HCT116 (cell line): ENCODE results near the gene TMEM225. TPM values are rescaled to one million over a fixed set of nuclear protein-coding genes. Genes with fewer than 3 reads are reported as not detected.

Experiments used
- ATAC-seq: fragments of 200-7000 bp; cut with Tn5 transposase; 2 replicates; pipeline ENCODE4 v1.9.1; 2020; ENCODE audit warnings: mild to moderate bottlenecking, moderate library complexity
- Bru-seq: library from RNA; stranded (reverse); fragments of 400-500 nt; gene quantifications from one replicate; lab custom pipeline; 2021; lab: Mats Ljungman, UMichigan
- BruChase-seq, 2 experiments: library from RNA; stranded (reverse); fragments of 400-500 nt; gene quantifications; one replicate each; lab custom pipeline; 2021; lab: Mats Ljungman, UMichigan
- BruUV-seq: library from RNA; stranded (reverse); fragments of 400-500 nt; replicated peaks from 2 replicates; lab custom pipeline; 2021; lab: Mats Ljungman, UMichigan
- CTCF ChIA-PET: fragments of 300-600 bp; sonication (Branson Sonifier 250); formaldehyde crosslinking; loops from one replicate; lab custom pipeline; 2021; ENCODE audit warnings: antibody characterized with exemption; lab: Charles Lee
- POLR2A ChIA-PET: fragments of 300-600, 350-600 bp; sonication (Branson Sonifier 250); formaldehyde crosslinking; loops from one replicate; lab custom pipeline; 2021; ENCODE audit warnings: antibody characterized with exemption; lab: Charles Lee
- RAD21 ChIA-PET, 2 experiments: fragments of 300-600 bp; sonication (Branson Sonifier 250); formaldehyde crosslinking; loops; one replicate each; lab custom pipeline; 2023; ENCODE audit warnings: low total read pairs in 2 of 2; ENCODE audit not compliant: uncharacterized antibody in 2 of 2, unreplicated experiment in 2 of 2, low non-redundant PET in 1 of 2; lab: Charles Lee
- DNase-seq: peaks from one replicate; pipeline ENCODE4 v3.0.0-alpha.2; 2010; ENCODE audit warnings: low read depth, low spot score
- H2AFZ ChIP-seq: fragments of 200-600 bp; shearing (Covaris generic), sonication (generic); 2 replicates; pipeline ENCODE4 v1.6.1; 2017; ENCODE audit warnings: low read depth, mixed run types, mixed read lengths, antibody characterized with exemption, low read length; ENCODE audit not compliant: poor library complexity, severe bottlenecking
- H3K27ac ChIP-seq: 2 replicates; pipeline ENCODE4 v1.5.1; 2012; ENCODE audit warnings: low read depth, low read length
- H3K27me3 ChIP-seq: fragments of 200-600 bp; sonication (generic); 2 replicates; pipeline ENCODE4 v1.6.1; 2016; ENCODE audit warnings: mixed run types, low read length, mixed read lengths; ENCODE audit not compliant: insufficient read depth
- H3K36me3 ChIP-seq, 2 experiments: fragments of 200-500 bp in 1 of 2; fragments of 200-600 bp in 1 of 2; sonication (Bioruptor generic) in 1 of 2; sonication (generic) in 1 of 2; 2 replicates each; pipeline versions ENCODE4 v1.5.1 to v1.6.1; 2014 to 2016; ENCODE audit warnings: low read length in 2 of 2, inconsistent platforms in 1 of 2, mixed read lengths in 1 of 2, mixed run types in 1 of 2; ENCODE audit not compliant: insufficient read depth in 2 of 2, control insufficient read depth in 1 of 2
- H3K4me1 ChIP-seq, 2 experiments: fragments of 200-600 bp in 1 of 2; sonication (generic) in 1 of 2; 2 replicates each; pipeline versions ENCODE4 v1.5.1 to v1.6.1; 2012 to 2017; ENCODE audit warnings: low read length in 2 of 2, inconsistent platforms in 1 of 2, mild to moderate bottlenecking in 1 of 2, mixed read lengths in 1 of 2, mixed run types in 1 of 2, moderate library complexity in 1 of 2; ENCODE audit not compliant: insufficient read depth in 2 of 2, control insufficient read depth in 1 of 2
- H3K4me2 ChIP-seq: fragments of 200-600 bp; sonication (generic); 2 replicates; pipeline ENCODE4 v1.6.1; 2017; ENCODE audit warnings: mixed run types, low read length, mixed read lengths
- H3K4me3 ChIP-seq, 2 experiments: fragments of 200-600 bp in 1 of 2; sonication (generic) in 1 of 2; replicated peaks in 1 of 2; 2 replicates each; pipeline ENCODE4 v1.5.1; 2011 to 2016; ENCODE audit warnings: low read length in 2 of 2, control low read depth in 1 of 2, low read depth in 1 of 2, mild to moderate bottlenecking in 1 of 2, mixed read lengths in 1 of 2, mixed run types in 1 of 2
- H3K79me2 ChIP-seq: fragments of 200-600 bp; sonication (generic); 2 replicates; pipeline ENCODE4 v1.6.1; 2017; ENCODE audit warnings: mild to moderate bottlenecking, mixed run types, low read length, moderate library complexity, mixed read lengths; ENCODE audit not compliant: insufficient read depth
- H3K9ac ChIP-seq: fragments of 200-600 bp; sonication (generic); 2 replicates; pipeline ENCODE4 v1.6.1; 2016; ENCODE audit warnings: low read length, mixed read lengths
- H3K9me2 ChIP-seq: fragments of 200-600 bp; sonication (generic), shearing (Covaris generic); 2 replicates; pipeline ENCODE4 v1.6.1; 2017; ENCODE audit warnings: mixed run types, mild to moderate bottlenecking, moderate library complexity; ENCODE audit not compliant: insufficient read depth
- H3K9me3 ChIP-seq, 2 experiments: fragments of 200-500 bp in 1 of 2; fragments of 200-600 bp in 1 of 2; sonication (Bioruptor generic) in 1 of 2; sonication (generic) in 1 of 2; 2 replicates each; pipeline ENCODE4 v1.6.1; 2014 to 2017; ENCODE audit warnings: low read length in 2 of 2, mixed read lengths in 2 of 2, inconsistent platforms in 1 of 2, low read depth in 1 of 2, mild to moderate bottlenecking in 1 of 2, mixed run types in 1 of 2, moderate library complexity in 1 of 2; ENCODE audit not compliant: control insufficient read depth in 1 of 2, insufficient read depth in 1 of 2
- H4K20me1 ChIP-seq: fragments of 200-600 bp; sonication (generic), shearing (Covaris generic); 2 replicates; pipeline ENCODE4 v1.6.1; 2017; ENCODE audit warnings: mixed run types, mild to moderate bottlenecking, moderate library complexity; ENCODE audit not compliant: insufficient read depth
- ATF3 ChIP-seq: IDR thresholded peaks from 2 replicates; pipeline ENCODE4 v1.6.1; 2012
- CEBPB ChIP-seq: IDR thresholded peaks from 2 replicates; pipeline ENCODE4 v1.6.1; 2012; ENCODE audit warnings: low read depth
- CTCF ChIP-seq, 3 experiments: fragments of 200-600 bp in 1 of 3; sonication (generic) in 1 of 3; IDR thresholded peaks in 2 of 3; conservative IDR thresholded peaks in 1 of 3; 2 replicates each; pipeline ENCODE4 v1.5.1; 2012 to 2017; ENCODE audit warnings: low read depth in 2 of 3, low read length in 2 of 3, antibody characterized with exemption in 1 of 3, borderline replicate concordance in 1 of 3, control low read depth in 1 of 3, mild to moderate bottlenecking in 1 of 3, mixed read lengths in 1 of 3, mixed run types in 1 of 3, moderate library complexity in 1 of 3; ENCODE audit not compliant: insufficient read depth in 1 of 3
- EGR1 ChIP-seq: IDR thresholded peaks from 2 replicates; pipeline ENCODE4 v1.6.1; 2012; ENCODE audit warnings: low read depth
- EZH2phosphoT487 ChIP-seq: fragments of 200-600 bp; IDR thresholded peaks from 2 replicates; pipeline ENCODE4 v1.6.1; 2018; ENCODE audit warnings: antibody characterized with exemption, borderline replicate concordance
- FOSL1 ChIP-seq: IDR thresholded peaks from 2 replicates; pipeline ENCODE4 v1.6.1; 2012; ENCODE audit warnings: low read depth
- JUND ChIP-seq: IDR thresholded peaks from 2 replicates; pipeline ENCODE4 v1.6.1; 2012
- MAX ChIP-seq: IDR thresholded peaks from 2 replicates; pipeline ENCODE4 v1.6.1; 2012
- POLR2A ChIP-seq: IDR thresholded peaks from 2 replicates; pipeline ENCODE4 v1.7.0; 2011; ENCODE audit warnings: borderline replicate concordance; ENCODE audit not compliant: insufficient read depth, insufficient read length; ENCODE audit errors: extremely low read depth
- POLR2AphosphoS5 ChIP-seq: IDR thresholded peaks from 2 replicates; pipeline ENCODE4 v1.6.1; 2011; ENCODE audit warnings: mild to moderate bottlenecking, low read depth, low read length, moderate library complexity
- RAD21 ChIP-seq: IDR thresholded peaks from 2 replicates; pipeline ENCODE4 v1.6.1; 2012; ENCODE audit warnings: low read depth, mild to moderate bottlenecking
- REST ChIP-seq: IDR thresholded peaks from 2 replicates; pipeline ENCODE4 v1.6.1; 2012; ENCODE audit warnings: low read depth
- SIN3A ChIP-seq: IDR thresholded peaks from 2 replicates; pipeline ENCODE4 v1.6.1; 2012; ENCODE audit warnings: low read depth
- SP1 ChIP-seq: IDR thresholded peaks from 2 replicates; pipeline ENCODE4 v1.6.1; 2012; ENCODE audit warnings: low read depth
- SRF ChIP-seq: IDR thresholded peaks from 2 replicates; pipeline ENCODE4 v1.6.1; 2012; ENCODE audit warnings: low read depth
- YY1 ChIP-seq: IDR thresholded peaks from 2 replicates; pipeline ENCODE4 v1.6.1; 2011; ENCODE audit warnings: low read length, low read depth, moderate library complexity, mild to moderate bottlenecking; ENCODE audit not compliant: insufficient replicate concordance; ENCODE audit errors: extremely low read depth
- ZBTB33 ChIP-seq: IDR thresholded peaks from 2 replicates; pipeline ENCODE4 v1.6.1; 2011; ENCODE audit warnings: mild to moderate bottlenecking, low read length, moderate library complexity; ENCODE audit not compliant: insufficient replicate concordance; ENCODE audit errors: extremely low read depth
- intact Hi-C: fragments of 100-400 bp; cut with micrococcal nuclease; formaldehyde crosslinking; loops from 2 replicates; pipeline ENCODE4 v1.10.0; 2022
- long read RNA-seq: library from polyadenylated mRNA; unstranded; transcript quantifications from one replicate; pipeline ENCODE4 v2.0.0, GENCODE V29; 2021; ENCODE audit not compliant: unreplicated experiment
- polyA plus RNA-seq: library from polyadenylated mRNA; unstranded; fragments of >200 nt; gene quantifications from 2 replicates; pipeline ENCODE4 v1.2.1, GENCODE V29; 2012; ENCODE audit warnings: missing spikeins
- total RNA-seq: library from RNA; stranded (reverse); gene quantifications from one replicate; pipeline ENCODE4 v1.2.1, GENCODE V29; 2021; ENCODE audit not compliant: unreplicated experiment

The TMEM225 gene
- not detected for total RNA-seq
- not detected in 2 replicates for polyA plus RNA-seq
- Bru-seq, nascent RNA, result not detected
- BruChase-seq, experiment 1, labeled RNA remaining after a 6-hour chase, result not detected
- not detected for BruChase-seq, experiment 2, labeled RNA remaining after a 2-hour chase
- long read RNA-seq, result 0 reads

GRCh38 chr11:123885570-123885969 lies at the start of gene TMEM225:
TMEM225 (minus strand) TSS chr11:123885670; CDS start chr11:123885425, 245 bp downstream.
- DNase-seq (no peak), ATAC-seq (no peak)
- CTCF ChIA-PET, result no interaction called here
- H3K4me1 ChIP-seq, result no peaks in the 10 kb centered on the region
- H3K4me2 ChIP-seq, result no peak within 1 kb of the TSS
- H3K9me3 ChIP-seq, result no peaks in the 10 kb centered on the region
- no peaks in the 10 kb centered on the region for H3K79me2 ChIP-seq
- intact Hi-C loops, result no loop called here
- H3K9me2 ChIP-seq, result no peaks in the 10 kb centered on the region
- no peak within 1 kb of the TSS for H3K9ac ChIP-seq
- BruUV-seq, result no TSS peak
- POLR2A ChIA-PET, result no interaction called here
- no peak within 1 kb of the TSS for H3K4me3 ChIP-seq
- no peaks in the 10 kb centered on the region for H3K36me3 ChIP-seq
- TF ChIP-seq MAX (no peak), ZBTB33 (no peak), REST (no peak), POLR2AphosphoS5 (no peak), FOSL1 (no peak), ATF3 (no peak), SIN3A (no peak), CEBPB (no peak), YY1 (no peak), CTCF (IDR thresholded peaks at IDR 0.05 in 2 of 3, conservative IDR thresholded peaks at IDR 0.05 in 1 of 3; ENCODE audit: borderline replicate concordance in 1 of 3, insufficient read depth in 1 of 3, low read depth in 2 of 3, low read length in 2 of 3) (no peak), EZH2phosphoT487 (no peak), RAD21 (no peak), SP1 (no peak), POLR2A (no peak), SRF (no peak), EGR1 (no peak), JUND (no peak)
- H2AFZ ChIP-seq, result no peak within 1 kb of the TSS
- H3K27me3 ChIP-seq, result peaks cover 21% of the 10 kb centered on the region
- H4K20me1 ChIP-seq, result no peaks in the 10 kb centered on the region
- RAD21 ChIA-PET, result no interaction called here
- no peak within 1 kb of the TSS for H3K27ac ChIP-seq
